HG02938 (cell line): ENCODE data around the gene MDM2.

Source experiments
- ATAC-seq: cut with Tn5 transposase; IDR thresholded peaks from one replicate; pipeline ENCODE4 v1.9.1; 2021; ENCODE audit warnings: mild to moderate bottlenecking, moderate library complexity; ENCODE audit not compliant: unreplicated experiment

The MDM2 gene

GRCh38 chr12:68844788-68845695 lies 37.1 kb downstream of the MDM2 start:
- no peak for ATAC-seq

GRCh38 chr12:68846811-68847210 lies 38.8 kb downstream of the MDM2 start:
- no peak for ATAC-seq

- ATAC-seq = no peak
Observed at GRCh38 chr12:68850390-68850789, 42.4 kb downstream of the MDM2 start.

- no peak for ATAC-seq
Observed at GRCh38 chr12:68851592-68852306, 43.8 kb downstream of the MDM2 start.

- ATAC-seq = no peak
Observed at GRCh38 chr12:68853396-68854077, 45.6 kb downstream of the MDM2 start.

GRCh38 chr12:68854078-68854468 lies 46.1 kb downstream of the MDM2 start:
- no peak for ATAC-seq

- ATAC-seq = no peak
Observed at GRCh38 chr12:68854554-68854953, 46.6 kb downstream of the MDM2 start.

GRCh38 chr12:68855111-68855510 lies 47.1 kb downstream of the MDM2 start:
- no peak for ATAC-seq

- no peak for ATAC-seq
Observed at GRCh38 chr12:68855771-68856170, 47.8 kb downstream of the MDM2 start.

GRCh38 chr12:68856510-68856909 lies 48.5 kb downstream of the MDM2 start:
- no peak for ATAC-seq

- ATAC-seq = no peak
Observed at GRCh38 chr12:68861890-68862289, 53.9 kb downstream of the MDM2 start.

GRCh38 chr12:68863109-68863770 lies 55.3 kb downstream of the MDM2 start:
- no peak for ATAC-seq

- peak; percentile 73 for ATAC-seq
Observed at GRCh38 chr12:68863886-68864454, 56.0 kb downstream of the MDM2 start.

GRCh38 chr12:68864604-68865003 lies 56.6 kb downstream of the MDM2 start:
- ATAC-seq = no peak

GRCh38 chr12:68865399-68866164 lies 57.6 kb downstream of the MDM2 start:
- ATAC-seq = no peak

- ATAC-seq = no peak
Observed at GRCh38 chr12:68866950-68867349, 59.0 kb downstream of the MDM2 start.

GRCh38 chr12:68867606-68868005 lies 59.6 kb downstream of the MDM2 start:
- ATAC-seq = no peak

- no peak for ATAC-seq
Observed at GRCh38 chr12:68868043-68868790, 60.2 kb downstream of the MDM2 start.

- no peak for ATAC-seq
Observed at GRCh38 chr12:68870011-68870410, 62.0 kb downstream of the MDM2 start.
